NOMO-1 (cell line): ENCODE results near the gene MFSD2B.
"Not testable (repeated sequence)": the region's sequence is repeated elsewhere in the genome, so short reads cannot be mapped to it uniquely, and the experiment has no call there.

ENCODE experiments used
- DNase-seq, 2 experiments: peaks; one replicate each; lab custom pipeline; 2025; ENCODE audit not compliant: unreplicated experiment in 2 of 2; lab: John Stamatoyannopoulos, UW

MFSD2B gene

GRCh38 chr2:24009680-24010476 is at the start of gene MFSD2B:
MFSD2B (plus strand) TSS chr2:24010085; CDS start chr2:24010097, 12 bp downstream.
- peak in 1 of 2 experiments; percentile 13 for DNase-seq

- no peak for DNase-seq
Observed at GRCh38 chr2:23967846-23968245, 42.0 kb upstream of the MFSD2B start.

GRCh38 chr2:23976883-23977282 is 33.0 kb upstream of the MFSD2B start:
- no peak for DNase-seq

GRCh38 chr2:23988371-23988770 is 21.5 kb upstream of the MFSD2B start:
- peak in 1 of 2 experiments; percentile 8 for DNase-seq

- no peak for DNase-seq
Observed at GRCh38 chr2:23992931-23993330, 17.0 kb upstream of the MFSD2B start.

- DNase-seq = no peak
Observed at GRCh38 chr2:23993736-23994269, 16.1 kb upstream of the MFSD2B start.

- DNase-seq = no peak
Observed at GRCh38 chr2:23994567-23994966, 15.3 kb upstream of the MFSD2B start.

GRCh38 chr2:24007693-24008092 is 2.2 kb upstream of the MFSD2B start:
- no peak for DNase-seq

GRCh38 chr2:24008672-24009366 is 1.1 kb upstream of the MFSD2B start:
- no peak for DNase-seq

GRCh38 chr2:24009367-24009679 is 562 bp upstream of the MFSD2B start:
- DNase-seq = no peak

- DNase-seq = no peak
Observed at GRCh38 chr2:24010477-24011249, 778 bp downstream of the MFSD2B start.

- no peak for DNase-seq
Observed at GRCh38 chr2:24011250-24012104, 1.6 kb downstream of the MFSD2B start.

GRCh38 chr2:24012521-24013188 is 2.8 kb downstream of the MFSD2B start:
- no peak for DNase-seq

- not testable (repeated sequence) for DNase-seq
Observed at GRCh38 chr2:24014902-24015301, 5.0 kb downstream of the MFSD2B start.

- DNase-seq = no peak
Observed at GRCh38 chr2:24015562-24016375, 5.9 kb downstream of the MFSD2B start.

- DNase-seq = no peak
Observed at GRCh38 chr2:24016376-24016761, 6.5 kb downstream of the MFSD2B start.

GRCh38 chr2:24016853-24017703 is 7.2 kb downstream of the MFSD2B start:
- no peak for DNase-seq

- DNase-seq = no peak
Observed at GRCh38 chr2:24017711-24018110, 7.8 kb downstream of the MFSD2B start.
